Liver (tissue), 9 donors: ENCODE results near the gene TMEM63A. TPM values are rescaled to one million over a fixed set of nuclear protein-coding genes. Genes with fewer than 3 reads are reported as not detected.
A peak's percentile ranks its signal among the peaks of the same experiment; 100 is the strongest.

ENCODE experiments used
- DNase-seq: peaks from one replicate; pipeline ENCODE4 v3.0.0-alpha.2; 2017; ENCODE audit warnings: low spot score
- H3K27ac ChIP-seq, 2 donors: one replicate each; pipeline ENCODE4 v1.7.0; 2013; ENCODE audit warnings: inconsistent platforms in 2 of 2, low read length in 2 of 2, control low read depth in 1 of 2, low read depth in 1 of 2, mild to moderate bottlenecking in 1 of 2
- H3K27me3 ChIP-seq, 4 donors: one replicate each; pipeline versions ENCODE4 v1.6.1 to v1.7.0; 2013; ENCODE audit warnings: low read length in 3 of 4, inconsistent platforms in 1 of 4, mild to moderate bottlenecking in 1 of 4, moderate library complexity in 1 of 4; ENCODE audit not compliant: control insufficient read depth in 4 of 4, insufficient read depth in 4 of 4
- H3K36me3 ChIP-seq, 4 donors: one replicate each; pipeline versions ENCODE4 v1.6.1 to v1.7.0; 2013; ENCODE audit warnings: low read length in 3 of 4, mild to moderate bottlenecking in 3 of 4, low read depth in 1 of 4, moderate library complexity in 1 of 4; ENCODE audit not compliant: control insufficient read depth in 4 of 4, insufficient read depth in 3 of 4
- H3K4me1 ChIP-seq, 4 donors: one replicate each; pipeline versions ENCODE4 v1.6.1 to v1.7.0; 2013; ENCODE audit warnings: low read length in 3 of 4, mild to moderate bottlenecking in 3 of 4, moderate library complexity in 1 of 4; ENCODE audit not compliant: control insufficient read depth in 4 of 4, insufficient read depth in 4 of 4
- H3K4me3 ChIP-seq, 3 donors: one replicate each; pipeline versions ENCODE4 v1.6.1 to v1.7.0; 2013; ENCODE audit warnings: low read length in 3 of 3, control low read depth in 1 of 3, low read depth in 1 of 3, mild to moderate bottlenecking in 1 of 3
- H3K9ac ChIP-seq, 2 donors: one replicate each; pipeline ENCODE4 v1.7.0; 2013; ENCODE audit warnings: low read length in 2 of 2, mild to moderate bottlenecking in 2 of 2, moderate library complexity in 2 of 2, control low read depth in 1 of 2, low read depth in 1 of 2
- H3K9me3 ChIP-seq, 4 donors: one replicate each; pipeline versions ENCODE4 v1.6.1 to v1.7.0; 2013; ENCODE audit warnings: low read length in 3 of 4; ENCODE audit not compliant: control insufficient read depth in 4 of 4
- EGR1 ChIP-seq, 2 donors: IDR thresholded peaks; 2 replicates each; pipeline ENCODE4 v1.6.1; 2016 to 2018; ENCODE audit warnings: antibody characterized with exemption in 2 of 2, low read depth in 2 of 2
- FOXA1 ChIP-seq: IDR thresholded peaks from 2 replicates; pipeline ENCODE4 v1.6.1; 2016; ENCODE audit warnings: antibody characterized with exemption
- FOXA2 ChIP-seq: IDR thresholded peaks from 2 replicates; pipeline ENCODE4 v1.6.1; 2016; ENCODE audit warnings: antibody characterized with exemption
- GABPA ChIP-seq, 2 donors: IDR thresholded peaks in 1 of 2; conservative IDR thresholded peaks in 1 of 2; 2 replicates each; pipeline ENCODE4 v1.6.1; 2016; ENCODE audit warnings: antibody characterized with exemption in 2 of 2, mild to moderate bottlenecking in 1 of 2, moderate library complexity in 1 of 2
- HNF4A ChIP-seq, 2 donors: conservative IDR thresholded peaks; 2 replicates each; pipeline ENCODE4 v1.6.1; 2016; ENCODE audit warnings: antibody characterized with exemption in 2 of 2, mild to moderate bottlenecking in 2 of 2
- HNF4G ChIP-seq: IDR thresholded peaks from 2 replicates; pipeline ENCODE4 v1.6.1; 2016; ENCODE audit warnings: antibody characterized with exemption
- JUND ChIP-seq, 2 donors: IDR thresholded peaks; 2 replicates each; pipeline ENCODE4 v1.6.1; 2016; ENCODE audit warnings: antibody characterized with exemption in 2 of 2
- NR2F2 ChIP-seq: IDR thresholded peaks from 2 replicates; pipeline ENCODE4 v1.6.1; 2016; ENCODE audit warnings: antibody characterized with exemption
- RAD21 ChIP-seq, 2 donors: IDR thresholded peaks; 2 replicates each; pipeline ENCODE4 v1.6.1; 2016; ENCODE audit warnings: antibody characterized with exemption in 2 of 2, mild to moderate bottlenecking in 2 of 2
- RXRA ChIP-seq, 2 donors: IDR thresholded peaks; 2 replicates each; pipeline ENCODE4 v1.6.1; 2017 to 2018; ENCODE audit warnings: antibody characterized with exemption in 2 of 2, mild to moderate bottlenecking in 1 of 2
- SP1 ChIP-seq: IDR thresholded peaks from 2 replicates; pipeline ENCODE4 v1.6.1; 2018; ENCODE audit warnings: antibody characterized with exemption, mild to moderate bottlenecking
- TAF1 ChIP-seq: conservative IDR thresholded peaks from 2 replicates; pipeline ENCODE4 v1.6.1; 2016; ENCODE audit warnings: antibody characterized with exemption, mild to moderate bottlenecking
- YY1 ChIP-seq: IDR thresholded peaks from 2 replicates; pipeline ENCODE4 v1.6.1; 2016; ENCODE audit warnings: antibody characterized with exemption, mild to moderate bottlenecking
- WGBS: extraction: QIAGEN DNeasy Blood & Tissue Kit; methylation state at CpG from one replicate; pipeline ENCODE4 v1.1.7; 2013; 5-methylcytosine and 5-hydroxymethylcytosine counted together
- polyA plus RNA-seq, 2 donors: library from polyadenylated mRNA; stranded (reverse) in 1 of 2; unstranded in 1 of 2; fragments of 200-250 nt in 1 of 2; fragments of >200 nt in 1 of 2; fragmentation: Nextera tagmentation in 1 of 2; extraction: Ambion mirVana in 1 of 2; gene quantifications; one replicate each; pipeline versions ENCODE4 v1.2.1 to v1.2.3, GENCODE V29; 2013 to 2015
- total RNA-seq, 2 donors: library from RNA; depleted of rRNA; stranded (reverse); fragments of >200 nt; gene quantifications; one replicate each; pipeline ENCODE4 v1.2.3, GENCODE V29; 2014
- TF ChIP-seq, protein P1 (sequence below): IDR thresholded peaks from 2 replicates; pipeline ENCODE4 v1.6.1; 2016; ENCODE audit warnings: antibody characterized with exemption
- TF ChIP-seq, protein P2 (sequence below): IDR thresholded peaks from 2 replicates; pipeline ENCODE4 v1.6.1; 2016; ENCODE audit warnings: antibody characterized with exemption
- TF ChIP-seq, protein P3 (sequence below): IDR thresholded peaks from 2 replicates; pipeline ENCODE4 v1.6.1; 2016; ENCODE audit warnings: antibody characterized with exemption, mild to moderate bottlenecking
- TF ChIP-seq, protein P4 (sequence below): fragments of 150-350 bp; IDR thresholded peaks from 2 replicates; pipeline ENCODE4 v1.5.1; 2017; ENCODE audit warnings: improper control_type of control experiment, low read depth, low read length; ENCODE audit not compliant: missing input control
- TF ChIP-seq, protein P5 (sequence below): IDR thresholded peaks from 2 replicates; pipeline ENCODE4 v1.6.1; 2016; ENCODE audit warnings: antibody characterized with exemption
- donor health status: healthy.
- donor health status: healthy.
- donor health status: healthy.
- donor health status: healthy.
- donor health status: healthy.

Gene TMEM63A
- total and polyA plus RNA-seq, 4 donors, result 9.6 to 54.0 (median 11.6) TPM

DNA sequence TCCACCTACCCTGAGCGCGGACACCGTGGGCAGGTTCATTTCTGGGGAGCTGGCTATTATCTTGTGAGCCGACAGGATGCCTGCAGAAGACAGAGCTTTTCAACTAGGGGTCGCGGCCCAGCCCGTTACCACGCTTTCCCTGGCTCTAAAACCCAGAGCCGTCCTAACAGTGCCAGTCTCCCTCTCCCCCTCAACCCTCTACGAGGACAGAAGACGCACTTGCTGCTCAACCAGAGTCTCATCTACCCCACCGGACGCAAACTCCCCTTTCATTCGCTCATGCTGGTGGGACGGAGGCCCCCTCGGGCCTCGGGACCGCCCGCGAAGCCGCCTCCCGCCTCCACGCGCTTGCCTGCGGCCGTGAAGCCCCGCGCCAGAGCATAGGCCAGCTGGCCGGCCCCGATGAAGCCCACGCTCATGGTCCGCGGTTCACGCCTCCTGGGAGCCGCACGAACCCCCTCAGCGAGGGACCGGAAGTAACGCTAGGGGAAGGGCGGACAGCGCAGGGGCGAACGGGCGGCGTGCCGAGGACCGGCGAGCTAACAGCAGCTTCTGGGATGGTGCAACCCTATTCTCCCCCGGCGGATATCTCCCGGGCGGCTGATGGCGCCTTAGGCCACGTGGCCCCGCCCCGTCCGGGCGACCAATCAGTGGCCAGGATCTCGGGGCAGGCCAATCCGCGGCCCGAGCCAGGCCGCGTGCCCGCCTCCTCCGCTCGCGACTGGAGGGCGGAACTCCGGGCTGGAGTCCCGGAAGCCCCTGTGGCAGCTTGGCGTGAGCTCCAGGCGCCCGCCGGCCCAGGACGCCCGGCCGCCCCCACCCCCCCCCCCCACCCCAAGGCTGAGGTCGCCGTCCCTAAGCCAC is 41.7 kb upstream of the TMEM63A start, which contains the start of gene PYCR2:
TSS of gene PYCR2 (minus strand) at position 559 of the 864 bp plus-strand sequence. CDS start at position 419, 140 bp downstream.
- peak within 1 kb of the TSS; percentile 75 to 96 for H3K9ac ChIP-seq
- peak within 1 kb of the TSS; percentile 85 to 88 for H3K27ac ChIP-seq
- peaks cover 2 to 15% (median 7%) of the 10 kb centered on the region in 4 donors for H3K4me1 ChIP-seq
- no peaks in the 10 kb centered on the region for H3K9me3 ChIP-seq
- no peaks in the 10 kb centered on the region for H3K27me3 ChIP-seq
- peak; percentile 98 for DNase-seq
- H3K36me3 ChIP-seq, result peaks cover 0 to 13% (median 6%) of the 10 kb centered on the region in 4 donors
- H3K4me3 ChIP-seq, result peak within 1 kb of the TSS; percentile 80 to 96 (median 92)
- WGBS, result under 1% methylated on average over 80 of the region's 80 CpGs
- TF ChIP-seq TAF1 (peak; percentile 7), FOXA2 (no peak), JUND (IDR thresholded peaks at IDR 0.05) (no peak), SP1 (peak; percentile 79), FOXA1 (no peak), GABPA (IDR thresholded peaks at IDR 0.05 in 1 of 2, conservative IDR thresholded peaks at IDR 0.05 in 1 of 2) (peak; percentile 55 to 81), HNF4A (conservative IDR thresholded peaks at IDR 0.05) (no peak), RAD21 (IDR thresholded peaks at IDR 0.05) (peak in 1 of 2 donors; percentile 22), NR2F2 (no peak), EGR1 (IDR thresholded peaks at IDR 0.05; ENCODE audit: low read depth in 2 of 2) (peak in 1 of 2 donors; percentile 30), YY1 (peak; percentile 84), HNF4G (no peak), RXRA (IDR thresholded peaks at IDR 0.05) (peak in 1 of 2 donors; percentile 11)
- TF ChIP-seq, protein P1, sequence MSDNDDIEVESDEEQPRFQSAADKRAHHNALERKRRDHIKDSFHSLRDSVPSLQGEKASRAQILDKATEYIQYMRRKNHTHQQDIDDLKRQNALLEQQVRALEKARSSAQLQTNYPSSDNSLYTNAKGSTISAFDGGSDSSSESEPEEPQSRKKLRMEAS, result no peak
- TF ChIP-seq, protein P2, sequence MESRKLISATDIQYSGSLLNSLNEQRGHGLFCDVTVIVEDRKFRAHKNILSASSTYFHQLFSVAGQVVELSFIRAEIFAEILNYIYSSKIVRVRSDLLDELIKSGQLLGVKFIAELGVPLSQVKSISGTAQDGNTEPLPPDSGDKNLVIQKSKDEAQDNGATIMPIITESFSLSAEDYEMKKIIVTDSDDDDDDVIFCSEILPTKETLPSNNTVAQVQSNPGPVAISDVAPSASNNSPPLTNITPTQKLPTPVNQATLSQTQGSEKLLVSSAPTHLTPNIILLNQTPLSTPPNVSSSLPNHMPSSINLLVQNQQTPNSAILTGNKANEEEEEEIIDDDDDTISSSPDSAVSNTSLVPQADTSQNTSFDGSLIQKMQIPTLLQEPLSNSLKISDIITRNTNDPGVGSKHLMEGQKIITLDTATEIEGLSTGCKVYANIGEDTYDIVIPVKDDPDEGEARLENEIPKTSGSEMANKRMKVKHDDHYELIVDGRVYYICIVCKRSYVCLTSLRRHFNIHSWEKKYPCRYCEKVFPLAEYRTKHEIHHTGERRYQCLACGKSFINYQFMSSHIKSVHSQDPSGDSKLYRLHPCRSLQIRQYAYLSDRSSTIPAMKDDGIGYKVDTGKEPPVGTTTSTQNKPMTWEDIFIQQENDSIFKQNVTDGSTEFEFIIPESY, result no peak
- TF ChIP-seq, protein P3, sequence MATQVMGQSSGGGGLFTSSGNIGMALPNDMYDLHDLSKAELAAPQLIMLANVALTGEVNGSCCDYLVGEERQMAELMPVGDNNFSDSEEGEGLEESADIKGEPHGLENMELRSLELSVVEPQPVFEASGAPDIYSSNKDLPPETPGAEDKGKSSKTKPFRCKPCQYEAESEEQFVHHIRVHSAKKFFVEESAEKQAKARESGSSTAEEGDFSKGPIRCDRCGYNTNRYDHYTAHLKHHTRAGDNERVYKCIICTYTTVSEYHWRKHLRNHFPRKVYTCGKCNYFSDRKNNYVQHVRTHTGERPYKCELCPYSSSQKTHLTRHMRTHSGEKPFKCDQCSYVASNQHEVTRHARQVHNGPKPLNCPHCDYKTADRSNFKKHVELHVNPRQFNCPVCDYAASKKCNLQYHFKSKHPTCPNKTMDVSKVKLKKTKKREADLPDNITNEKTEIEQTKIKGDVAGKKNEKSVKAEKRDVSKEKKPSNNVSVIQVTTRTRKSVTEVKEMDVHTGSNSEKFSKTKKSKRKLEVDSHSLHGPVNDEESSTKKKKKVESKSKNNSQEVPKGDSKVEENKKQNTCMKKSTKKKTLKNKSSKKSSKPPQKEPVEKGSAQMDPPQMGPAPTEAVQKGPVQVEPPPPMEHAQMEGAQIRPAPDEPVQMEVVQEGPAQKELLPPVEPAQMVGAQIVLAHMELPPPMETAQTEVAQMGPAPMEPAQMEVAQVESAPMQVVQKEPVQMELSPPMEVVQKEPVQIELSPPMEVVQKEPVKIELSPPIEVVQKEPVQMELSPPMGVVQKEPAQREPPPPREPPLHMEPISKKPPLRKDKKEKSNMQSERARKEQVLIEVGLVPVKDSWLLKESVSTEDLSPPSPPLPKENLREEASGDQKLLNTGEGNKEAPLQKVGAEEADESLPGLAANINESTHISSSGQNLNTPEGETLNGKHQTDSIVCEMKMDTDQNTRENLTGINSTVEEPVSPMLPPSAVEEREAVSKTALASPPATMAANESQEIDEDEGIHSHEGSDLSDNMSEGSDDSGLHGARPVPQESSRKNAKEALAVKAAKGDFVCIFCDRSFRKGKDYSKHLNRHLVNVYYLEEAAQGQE, result peak; percentile 55
- TF ChIP-seq, protein P4, sequence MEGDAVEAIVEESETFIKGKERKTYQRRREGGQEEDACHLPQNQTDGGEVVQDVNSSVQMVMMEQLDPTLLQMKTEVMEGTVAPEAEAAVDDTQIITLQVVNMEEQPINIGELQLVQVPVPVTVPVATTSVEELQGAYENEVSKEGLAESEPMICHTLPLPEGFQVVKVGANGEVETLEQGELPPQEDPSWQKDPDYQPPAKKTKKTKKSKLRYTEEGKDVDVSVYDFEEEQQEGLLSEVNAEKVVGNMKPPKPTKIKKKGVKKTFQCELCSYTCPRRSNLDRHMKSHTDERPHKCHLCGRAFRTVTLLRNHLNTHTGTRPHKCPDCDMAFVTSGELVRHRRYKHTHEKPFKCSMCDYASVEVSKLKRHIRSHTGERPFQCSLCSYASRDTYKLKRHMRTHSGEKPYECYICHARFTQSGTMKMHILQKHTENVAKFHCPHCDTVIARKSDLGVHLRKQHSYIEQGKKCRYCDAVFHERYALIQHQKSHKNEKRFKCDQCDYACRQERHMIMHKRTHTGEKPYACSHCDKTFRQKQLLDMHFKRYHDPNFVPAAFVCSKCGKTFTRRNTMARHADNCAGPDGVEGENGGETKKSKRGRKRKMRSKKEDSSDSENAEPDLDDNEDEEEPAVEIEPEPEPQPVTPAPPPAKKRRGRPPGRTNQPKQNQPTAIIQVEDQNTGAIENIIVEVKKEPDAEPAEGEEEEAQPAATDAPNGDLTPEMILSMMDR, result no peak
- TF ChIP-seq, protein P5, sequence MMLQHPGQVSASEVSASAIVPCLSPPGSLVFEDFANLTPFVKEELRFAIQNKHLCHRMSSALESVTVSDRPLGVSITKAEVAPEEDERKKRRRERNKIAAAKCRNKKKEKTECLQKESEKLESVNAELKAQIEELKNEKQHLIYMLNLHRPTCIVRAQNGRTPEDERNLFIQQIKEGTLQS, result no peak
